ENCODE measurements around the gene DLX5.
"Not testable (repeated sequence)": the region's sequence is repeated elsewhere in the genome, so short reads cannot be mapped to it uniquely, and the experiment has no call there.

The DLX5 gene

DNA sequence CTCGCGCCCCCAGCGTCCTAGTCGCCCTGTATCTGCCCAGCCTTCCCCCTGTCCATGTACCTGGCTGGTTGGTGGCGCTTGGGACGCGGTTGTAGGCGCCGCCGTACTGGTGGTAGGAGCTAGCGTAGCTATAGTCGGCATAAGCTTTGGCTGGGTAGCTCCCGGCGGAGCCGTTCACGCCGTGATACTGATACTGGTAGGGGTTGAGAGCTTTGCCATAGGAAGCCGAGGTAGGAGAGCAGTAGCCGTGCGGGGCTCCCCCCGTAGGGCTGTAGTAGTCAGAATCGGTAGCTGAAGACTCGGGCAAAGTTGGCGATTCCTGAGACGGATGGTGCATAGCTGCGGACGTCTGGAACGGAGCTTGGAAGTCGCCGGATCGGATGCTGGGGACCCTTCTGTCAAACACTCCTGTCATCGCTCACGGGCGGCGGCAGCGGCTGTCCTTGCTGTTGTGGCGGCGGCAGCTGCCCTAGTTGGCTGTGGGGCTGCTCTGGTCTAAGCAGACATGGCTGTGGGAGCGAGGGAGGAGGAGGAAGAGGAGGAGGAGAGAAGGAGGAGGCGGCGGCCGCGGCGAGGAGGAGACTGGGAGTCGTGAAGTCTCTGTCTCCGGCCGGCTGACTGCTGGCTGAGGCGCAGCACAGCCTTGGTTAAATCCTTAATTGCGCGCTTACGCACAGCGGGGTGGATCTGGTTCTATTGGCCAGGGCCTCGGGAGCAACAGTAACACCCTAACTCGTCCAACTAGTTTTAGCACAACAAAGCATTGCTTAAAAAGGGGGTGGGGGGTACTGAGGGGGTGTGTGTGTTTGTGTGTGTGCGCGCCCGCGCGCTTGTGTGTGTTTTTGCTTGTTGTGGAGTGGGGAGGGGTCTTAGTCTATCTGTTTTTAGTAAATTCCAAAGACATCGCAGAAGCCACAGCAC lies at the start of gene DLX5:
TSS of gene DLX5 (minus strand) at position 623 of the 921 bp plus-strand sequence. CDS start at position 415, 208 bp downstream.
- DNase-seq (ENCODE audit: low read depth in 2 of 2), result no peak

DNA sequence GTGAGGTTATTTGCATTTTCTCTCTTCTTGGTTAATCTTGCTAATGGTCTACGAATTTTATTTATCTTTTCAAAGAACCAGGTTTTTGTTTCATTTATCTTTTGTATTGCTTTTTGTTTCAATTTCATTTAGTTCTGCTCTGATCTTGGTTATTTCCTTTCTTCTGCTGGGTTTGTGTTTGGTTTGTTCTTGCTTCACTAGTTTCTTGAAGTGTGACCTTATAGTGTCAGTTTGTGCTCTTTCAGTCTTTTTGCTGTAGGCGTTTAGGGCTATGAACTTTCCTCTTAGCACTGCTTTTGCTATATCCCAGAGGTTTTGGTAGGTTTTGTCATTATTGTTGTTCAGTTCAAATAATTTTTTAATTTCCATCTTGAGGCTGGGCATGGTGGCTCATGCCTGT lies 47.4 kb upstream of the DLX5 start:
- DNase-seq (ENCODE audit: low read depth in 2 of 2), result not testable (repeated sequence)

DNA sequence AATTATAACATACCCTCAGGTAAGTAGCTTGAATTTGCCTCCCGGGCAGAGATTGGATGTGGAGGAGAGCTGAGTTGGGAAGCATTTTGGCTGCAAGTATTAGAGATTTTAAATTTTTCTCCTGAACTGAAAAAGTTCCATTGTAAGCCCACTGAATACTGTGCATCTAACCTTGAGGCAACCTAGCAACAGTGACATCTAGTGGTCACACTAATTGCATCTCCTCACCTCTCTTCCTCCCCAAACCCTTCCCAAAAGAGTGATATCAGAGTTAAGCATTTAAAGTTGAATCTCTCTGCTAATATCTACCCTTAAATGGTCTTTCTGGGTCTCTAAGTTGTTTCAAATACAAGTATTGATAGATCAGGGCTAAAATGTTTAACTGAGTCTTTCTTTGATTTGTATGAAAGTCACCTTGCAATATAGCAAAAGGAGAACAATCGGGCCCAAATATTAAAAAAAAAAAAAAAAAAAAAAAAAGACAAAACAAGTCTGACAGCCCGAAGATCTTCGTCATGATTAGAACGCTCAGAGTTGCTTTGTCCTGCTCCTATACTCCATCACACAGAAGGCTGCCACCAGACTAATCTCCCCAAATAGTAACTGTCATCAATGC lies 40.4 kb upstream of the DLX5 start:
- DNase-seq (ENCODE audit: low read depth in 2 of 2), result no peak

DNA sequence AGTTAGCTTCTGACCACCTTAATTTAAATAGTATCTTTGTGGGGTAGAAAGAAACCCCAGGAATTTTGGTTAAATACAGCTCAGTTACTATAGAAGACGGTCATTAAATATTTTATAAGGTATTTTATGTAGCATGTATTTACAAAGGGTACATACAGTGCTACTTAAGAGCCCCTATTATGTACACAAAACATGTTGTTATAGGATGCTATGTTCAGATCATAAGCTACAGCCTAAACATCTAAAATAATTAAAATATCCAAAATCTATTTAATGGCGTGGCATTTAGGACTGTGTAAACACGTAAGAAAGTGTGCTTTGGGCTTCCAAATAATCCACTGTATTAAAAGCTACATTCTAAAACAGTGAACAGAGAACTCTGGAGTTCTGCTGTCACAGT lies 39.4 kb upstream of the DLX5 start:
- no peak for DNase-seq (ENCODE audit: low read depth in 2 of 2)

DNA sequence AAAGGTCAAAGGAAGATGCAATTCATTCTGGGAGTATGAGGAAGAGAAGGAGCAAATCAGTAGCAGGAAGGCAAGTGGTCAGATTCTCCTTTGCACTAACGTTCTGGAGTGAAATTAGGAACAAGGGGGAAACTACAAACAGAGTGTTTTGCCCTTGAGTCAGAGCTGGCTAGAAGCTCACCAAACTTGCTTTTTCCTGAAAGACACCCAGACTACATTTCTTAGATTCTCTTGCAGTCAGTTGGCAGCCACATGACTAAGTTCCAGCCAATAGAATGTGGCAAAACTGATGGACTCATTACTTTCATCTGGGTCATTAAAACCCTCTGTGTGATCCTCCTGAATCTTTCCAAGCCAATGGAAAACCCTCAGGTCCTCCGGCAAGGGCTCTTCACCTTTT lies 18.6 kb upstream of the DLX5 start:
- no peak for DNase-seq (ENCODE audit: low read depth in 2 of 2)

DNA sequence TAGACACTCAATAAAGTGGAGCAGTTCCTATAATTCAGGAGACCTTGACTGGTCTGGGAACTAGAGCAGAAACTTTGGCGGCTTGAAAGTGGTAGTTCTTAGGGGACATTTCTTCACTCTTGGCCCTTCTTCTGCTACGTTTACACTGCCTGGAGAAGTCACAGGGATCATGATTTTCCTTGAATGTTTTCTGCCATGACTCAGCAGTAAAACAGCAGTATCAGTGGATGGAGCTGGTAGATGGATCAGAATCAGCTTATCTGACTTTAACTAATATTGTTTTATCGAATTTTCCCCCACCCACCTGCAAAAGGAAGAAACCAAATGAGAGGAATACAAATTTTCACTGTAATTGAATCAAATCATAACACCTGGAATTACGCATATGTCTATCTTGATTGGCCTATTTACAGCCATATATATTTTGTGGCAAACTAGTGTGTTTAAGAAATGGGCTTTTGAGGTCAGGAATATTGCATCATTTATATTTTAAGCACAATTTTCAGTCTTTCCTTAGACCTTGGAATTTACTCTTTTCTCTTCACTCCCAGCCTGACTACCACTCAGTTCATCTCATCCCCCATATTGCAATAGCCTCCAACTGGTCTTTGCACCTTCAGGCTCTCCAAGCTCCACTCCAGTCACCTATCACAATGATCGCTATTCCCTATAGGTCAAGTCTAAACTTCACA lies 14.9 kb upstream of the DLX5 start:
- no peak for DNase-seq (ENCODE audit: low read depth in 2 of 2)

DNA sequence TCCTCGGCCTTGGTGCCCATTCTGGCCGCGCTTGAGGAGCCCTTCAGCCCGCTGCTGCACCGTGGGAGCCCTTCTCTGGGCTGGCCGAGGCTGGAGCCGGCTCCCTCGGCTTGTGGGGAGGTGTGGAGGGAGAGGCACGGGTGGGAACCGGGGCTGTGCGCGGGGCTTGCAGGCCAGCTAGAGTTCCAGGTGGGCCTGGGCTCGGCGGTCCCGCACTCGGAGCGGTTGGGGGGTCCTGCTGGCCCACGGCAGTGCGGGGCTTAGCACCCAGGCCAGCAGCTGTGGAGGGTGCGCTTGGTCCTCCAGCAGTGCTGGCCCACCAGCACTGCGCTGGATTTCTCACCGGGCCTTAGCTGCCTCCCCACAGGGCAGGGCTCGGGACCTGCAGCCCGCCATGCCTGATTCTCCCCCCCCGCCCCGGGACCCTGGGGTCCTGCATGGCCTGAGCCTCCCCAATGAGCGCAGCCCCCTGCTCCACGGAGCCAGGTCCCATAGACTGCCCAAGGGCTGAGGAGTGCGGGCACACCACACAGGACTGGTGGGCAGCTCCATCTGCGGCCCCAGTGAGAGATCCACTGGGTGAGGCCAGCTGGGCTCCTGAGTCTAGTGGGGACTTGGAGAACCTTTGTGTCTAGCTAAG lies 9.7 kb upstream of the DLX5 start:
- not testable (repeated sequence) for DNase-seq (ENCODE audit: low read depth in 2 of 2)

DNA sequence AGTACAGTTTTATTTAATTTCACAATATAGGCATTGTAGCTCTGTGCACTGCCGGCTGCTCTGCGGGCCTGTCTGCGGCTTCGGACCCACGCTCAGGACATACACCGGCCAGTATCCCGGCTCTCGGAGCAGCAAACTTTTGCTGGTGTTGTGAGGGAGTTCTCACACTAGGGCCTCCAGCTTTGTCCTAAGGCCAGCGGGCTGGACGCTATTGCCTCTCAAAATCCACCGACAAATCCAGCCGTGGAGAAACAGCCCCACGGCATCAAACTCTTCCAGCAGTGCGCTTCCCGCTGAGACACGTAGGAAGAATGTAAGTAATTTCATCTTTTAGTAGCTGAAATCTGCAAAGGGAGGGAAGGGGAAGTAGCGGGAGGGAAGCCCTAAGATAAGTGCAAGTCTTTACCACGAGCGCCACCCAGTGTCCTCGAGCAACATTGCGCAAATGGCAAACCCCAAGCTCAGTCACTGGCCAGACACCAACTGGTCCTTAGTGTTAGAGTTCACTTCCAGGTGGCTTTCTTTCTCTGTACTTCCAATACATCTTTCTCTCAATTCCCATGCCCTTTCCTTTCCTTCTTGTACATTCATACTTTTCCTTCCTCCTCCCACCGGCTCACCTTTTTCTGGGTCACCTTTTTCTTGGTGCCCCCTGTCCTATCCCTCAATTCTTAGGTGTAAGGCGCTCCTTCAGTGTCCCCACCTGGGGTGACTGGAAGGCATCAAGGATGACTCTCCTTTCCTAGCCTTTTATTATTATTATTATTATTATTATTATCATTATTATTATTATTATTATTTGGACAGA lies 3.0 kb upstream of the DLX5 start:
- DNase-seq (ENCODE audit: low read depth in 2 of 2), result peak; percentile 45 to 63

DNA sequence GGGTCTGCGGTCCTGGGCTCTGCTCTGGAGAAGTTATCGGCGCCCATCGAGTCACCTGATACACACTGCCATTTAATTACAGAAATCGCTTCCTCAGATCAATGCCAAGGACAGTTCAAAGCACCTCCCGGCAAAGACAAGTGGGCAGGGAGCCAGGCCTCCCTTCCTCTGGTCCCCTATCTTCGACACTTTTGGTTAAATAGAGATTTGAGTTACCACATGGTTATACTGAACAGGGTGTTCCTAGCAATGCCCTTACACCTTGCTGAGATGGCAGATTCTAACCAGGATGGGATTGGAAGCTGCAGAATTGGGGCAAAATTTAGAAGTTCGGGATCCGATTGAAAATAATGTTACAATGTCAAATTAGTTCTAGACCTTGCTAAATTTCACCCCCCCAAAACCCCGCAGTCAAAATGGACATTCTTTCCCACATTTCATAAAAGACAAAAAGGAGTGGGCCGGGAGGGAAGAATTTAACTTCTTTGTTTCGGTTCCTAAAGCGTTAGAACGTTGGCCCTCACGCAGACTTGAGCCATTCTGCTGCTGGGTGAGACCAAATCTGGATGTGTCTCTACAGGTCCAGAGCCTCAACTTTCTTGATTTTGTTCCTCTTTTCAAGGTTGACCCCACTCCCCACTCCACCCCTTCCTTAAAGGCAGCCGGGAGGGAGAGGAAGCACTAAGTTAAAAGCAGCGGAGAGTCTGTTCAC lies 2.2 kb upstream of the DLX5 start:
- DNase-seq (ENCODE audit: low read depth in 2 of 2), result no peak

DNA sequence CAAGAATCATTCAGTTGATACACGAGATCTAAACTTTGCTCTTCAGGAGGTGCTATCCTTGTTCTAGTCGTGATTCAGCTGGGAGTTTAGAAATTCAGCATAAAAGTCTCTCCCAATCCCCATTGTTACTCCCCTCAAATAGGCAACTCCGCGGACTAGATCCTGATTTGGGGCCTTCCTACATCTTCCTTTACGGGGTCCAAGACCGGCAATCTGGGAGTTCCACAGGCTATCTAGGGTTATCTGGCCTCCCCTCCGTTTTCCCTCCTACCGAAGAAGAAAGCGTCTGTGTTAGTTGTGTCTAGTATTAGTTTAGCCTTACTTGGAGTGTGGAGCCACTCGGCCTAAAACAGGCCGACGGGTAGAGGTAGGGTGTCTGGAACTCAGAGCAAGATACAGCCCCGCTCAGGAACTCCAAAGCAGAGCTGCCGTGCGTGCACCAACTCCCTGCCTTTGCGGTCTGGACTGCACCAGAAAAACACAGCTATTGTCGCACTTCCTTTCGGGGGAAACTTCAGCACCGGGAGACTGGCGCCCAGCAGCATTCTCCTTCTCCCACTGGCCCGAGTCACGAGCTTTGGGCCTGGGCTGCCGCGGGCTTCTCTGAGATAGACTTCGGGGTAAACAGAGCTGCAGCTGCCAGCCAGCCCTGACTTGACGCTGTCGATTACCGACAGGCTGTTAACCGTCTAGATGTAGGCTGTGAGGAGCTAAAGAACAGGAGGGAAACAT lies 1.5 kb upstream of the DLX5 start:
- DNase-seq (ENCODE audit: low read depth in 2 of 2), result no peak

DNA sequence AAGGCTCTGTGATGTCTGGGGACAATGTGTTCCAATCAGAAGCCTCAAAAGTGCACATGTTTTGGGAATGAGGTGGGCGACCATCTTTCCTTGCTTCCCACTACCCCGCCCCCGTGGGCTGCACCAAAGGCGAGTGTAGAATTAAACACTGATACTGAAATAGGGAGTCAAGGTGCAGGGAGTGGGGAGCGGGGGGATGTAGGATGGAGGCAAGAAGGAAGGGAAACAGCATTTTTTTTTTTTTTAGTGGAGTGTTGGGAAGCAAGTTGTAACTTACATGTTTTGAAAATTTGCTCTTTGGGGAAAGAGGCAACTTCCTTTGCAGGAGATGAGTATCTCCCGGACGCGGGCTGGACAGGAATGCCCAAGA lies 484 bp upstream of the DLX5 start:
- DNase-seq (ENCODE audit: low read depth in 2 of 2), result no peak

DNA sequence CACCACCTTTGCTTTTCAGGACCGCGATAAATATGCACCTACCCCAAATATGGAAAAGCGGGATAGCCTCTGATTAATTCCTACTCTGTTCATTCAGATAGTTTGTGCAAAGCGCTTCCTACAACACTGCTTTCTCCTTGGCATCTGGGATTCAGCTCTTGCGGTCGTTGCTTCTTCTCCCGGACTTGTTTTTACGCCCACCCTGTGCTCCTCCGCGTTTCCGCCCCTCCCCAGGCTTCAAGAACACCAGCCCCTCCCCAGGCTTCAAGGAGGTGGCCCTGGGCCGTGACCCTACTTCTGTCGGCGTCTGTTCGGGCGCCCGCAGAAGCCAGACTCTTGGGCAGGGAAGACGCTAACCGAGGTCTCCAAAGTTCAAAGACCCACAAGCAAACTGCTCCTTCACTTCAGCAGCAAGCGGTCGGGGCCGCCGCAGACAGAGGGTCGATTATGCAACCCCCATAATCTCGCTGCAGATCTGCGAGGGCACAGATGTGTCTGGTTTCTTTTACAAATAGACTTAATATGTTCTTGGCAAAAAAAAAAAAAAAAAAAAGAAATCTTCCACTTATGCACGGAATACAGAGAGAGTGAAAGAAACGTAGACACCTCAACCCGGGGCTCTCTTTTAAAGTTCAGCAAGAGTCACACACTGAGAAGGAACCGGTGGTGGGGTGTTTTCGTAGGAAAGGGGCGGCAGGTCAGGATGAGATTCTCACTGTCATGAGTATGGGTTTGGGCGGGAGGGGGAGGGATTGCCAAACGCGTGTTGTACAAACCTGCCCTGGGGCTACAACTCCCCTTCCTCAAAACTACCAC lies 1.9 kb downstream of the DLX5 start:
- no peak for DNase-seq (ENCODE audit: low read depth in 2 of 2)

DNA sequence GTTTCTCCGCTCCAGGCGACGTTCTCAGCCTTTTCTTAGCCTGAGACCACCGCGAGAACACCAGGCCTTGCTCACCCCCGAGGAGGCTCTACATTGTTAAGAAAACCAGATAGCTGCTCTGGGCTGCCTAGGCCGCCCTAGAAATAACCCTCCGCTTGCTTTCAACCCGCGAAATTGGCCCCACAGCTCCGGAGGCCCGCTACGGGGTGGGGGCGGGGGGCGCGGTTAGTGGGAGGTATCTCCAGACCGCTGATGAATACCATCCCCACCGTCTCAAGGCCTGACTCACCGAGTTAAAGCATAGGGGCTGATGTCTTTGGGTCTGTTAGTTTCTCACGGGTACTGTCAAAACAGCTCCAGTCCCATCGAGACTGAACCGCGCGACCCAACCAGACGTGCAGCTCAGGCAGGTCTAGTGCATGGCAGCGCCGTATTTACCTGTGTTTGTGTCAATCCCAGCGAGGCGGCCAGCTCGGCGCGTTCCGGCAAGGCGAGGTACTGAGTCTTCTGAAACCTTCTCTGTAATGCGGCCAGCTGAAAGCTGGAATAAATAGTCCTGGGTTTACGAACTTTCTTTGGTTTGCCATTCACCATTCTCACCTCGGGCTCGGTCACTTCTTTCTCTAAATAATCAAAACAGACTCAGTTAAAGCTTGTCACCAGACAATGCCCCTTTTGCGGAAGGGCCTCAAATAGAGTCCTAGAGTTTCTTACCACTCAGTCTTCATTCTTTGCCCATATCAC lies 2.7 kb downstream of the DLX5 start:
- no peak for DNase-seq (ENCODE audit: low read depth in 2 of 2)

DNA sequence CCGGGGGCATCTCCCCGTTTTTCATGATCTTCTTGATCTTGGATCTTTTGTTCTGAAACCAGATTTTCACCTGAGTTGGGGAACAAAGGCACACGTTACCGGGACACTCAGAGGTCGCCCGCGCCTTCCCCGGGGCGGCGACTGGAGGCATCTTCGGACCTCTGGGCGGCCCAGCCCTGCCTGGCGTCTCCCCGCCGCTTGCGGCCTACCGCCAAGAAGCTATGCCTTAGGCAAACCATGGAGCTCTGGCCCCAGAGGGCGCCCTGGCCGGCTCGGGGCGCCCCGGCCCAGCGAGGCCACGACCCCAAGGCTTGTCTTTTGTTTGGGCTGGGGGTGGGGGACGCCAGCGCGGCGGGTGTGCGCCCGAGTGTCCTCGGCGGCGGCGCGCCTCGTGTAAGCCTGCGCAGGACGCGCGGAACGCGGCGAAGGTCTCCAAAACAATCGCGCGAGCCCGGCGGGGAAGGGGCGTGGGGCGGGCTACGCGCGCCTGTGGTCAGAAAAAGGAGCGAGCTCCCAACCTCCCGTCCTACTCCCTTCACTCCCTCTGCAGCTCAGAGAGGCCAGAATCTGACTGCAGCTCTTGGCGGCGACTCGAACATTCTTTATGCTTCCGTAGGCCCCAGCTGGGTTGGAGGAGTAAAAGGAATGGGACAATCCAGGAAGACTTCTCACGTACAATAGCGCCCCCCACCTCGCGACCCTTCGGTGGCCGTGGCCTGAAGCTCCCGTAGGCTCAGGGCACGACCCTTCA lies 3.5 kb downstream of the DLX5 start:
- DNase-seq (ENCODE audit: low read depth in 2 of 2), result no peak

DNA sequence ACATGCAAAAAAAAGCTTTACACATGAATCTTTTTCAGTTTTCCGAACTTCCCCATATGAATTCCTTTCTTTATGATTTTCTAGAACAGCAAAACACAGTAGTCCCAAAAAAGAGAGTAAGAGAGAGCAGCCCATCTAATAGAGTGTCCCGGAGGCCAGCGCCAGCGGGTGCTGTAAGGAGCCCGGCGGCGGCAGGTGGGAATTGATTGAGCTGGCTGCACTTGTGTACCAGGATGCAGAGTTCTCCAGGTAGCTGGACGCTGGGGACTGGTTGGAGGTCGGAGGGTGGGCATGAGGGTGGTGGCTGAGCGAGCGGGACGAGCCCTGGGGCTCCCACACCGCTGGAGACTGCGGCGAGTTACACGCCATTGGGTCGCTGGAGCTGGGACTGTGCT lies 4.0 kb downstream of the DLX5 start:
- DNase-seq (ENCODE audit: low read depth in 2 of 2), result no peak

DNA sequence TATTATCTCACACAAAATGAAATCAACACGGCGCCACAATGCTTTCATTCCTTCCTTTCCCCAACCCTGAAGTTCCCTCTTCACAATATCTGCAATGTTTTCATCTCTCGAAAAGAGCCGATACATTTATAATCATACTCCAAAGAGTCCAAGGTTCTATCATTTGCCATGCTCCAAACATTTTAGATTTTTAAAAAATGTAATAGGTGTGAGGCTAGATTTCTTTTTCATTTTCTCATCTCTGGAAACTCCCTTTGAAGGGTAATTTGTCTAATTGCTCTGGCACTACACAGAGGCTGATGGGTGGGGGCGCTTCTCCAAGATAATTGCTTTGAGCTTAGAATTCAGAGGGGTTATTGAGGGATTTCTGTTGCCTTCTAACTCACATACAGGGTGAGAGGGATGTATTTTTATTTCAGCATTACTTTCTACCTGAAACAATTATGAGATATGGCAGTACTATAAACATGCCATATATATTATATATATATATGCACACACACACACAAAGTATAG lies 4.9 kb downstream of the DLX5 start:
- no peak for DNase-seq (ENCODE audit: low read depth in 2 of 2)

DNA sequence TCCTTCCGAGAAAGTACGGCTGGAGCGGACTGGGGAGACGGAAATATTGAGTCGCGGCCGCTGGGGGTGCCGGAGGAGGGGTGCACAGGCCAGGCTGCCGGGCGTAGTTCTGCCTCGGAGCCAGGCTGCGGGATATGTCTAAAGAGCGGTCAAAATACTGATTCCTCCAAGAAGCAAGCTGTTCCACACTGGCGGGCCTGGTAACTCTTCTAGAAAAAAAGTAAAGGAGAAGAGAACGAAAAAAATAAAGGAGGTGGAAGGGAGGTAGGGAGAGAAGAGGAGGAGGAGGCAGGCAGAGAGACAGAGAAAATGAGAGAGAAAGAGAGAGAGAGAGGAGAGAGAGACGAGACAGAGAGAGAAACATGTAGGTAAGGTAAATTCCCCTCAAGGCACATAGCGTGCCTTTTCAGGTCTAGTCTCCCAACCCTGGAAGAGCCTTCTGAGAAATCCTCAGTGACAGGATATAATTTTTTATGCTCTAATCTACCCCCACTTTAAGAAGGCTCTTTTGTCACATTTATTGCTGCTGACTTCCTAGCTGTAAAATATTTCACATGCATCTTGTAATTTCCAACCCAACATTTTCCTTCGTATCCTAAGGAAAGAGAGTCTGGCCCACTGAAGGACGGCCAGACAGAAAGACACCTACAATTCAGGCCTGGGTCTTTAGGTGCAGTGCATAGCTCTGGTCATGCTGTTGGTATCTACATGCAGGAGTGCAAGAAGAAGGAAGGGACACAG lies 5.7 kb downstream of the DLX5 start:
- no peak for DNase-seq (ENCODE audit: low read depth in 2 of 2)

All from stimulated activated CD4-positive, alpha-beta T cell treated with anti-CD3 and anti-CD28 coated beads, Interleukin-12 subunit alpha, Interleukin-12 subunit beta, amount 100 ng/mL, for 24 hours (primary cell).